K562 (cell line): ENCODE measurements around the gene PRKAA1. TPM values are rescaled to one million over a fixed set of nuclear protein-coding genes. Genes with fewer than 3 reads are reported as not detected.
A peak's percentile ranks its signal among the peaks of the same experiment; 100 is the strongest.

ENCODE experiments used
- ARID2 ChIP-seq: fragments of 450-650 bp; IDR thresholded peaks from 2 replicates; pipeline ENCODE4 v1.6.1; 2017; ENCODE audit warnings: antibody characterized with exemption, mild to moderate bottlenecking
- ASH1L ChIP-seq: fragments of 450-650 bp; IDR thresholded peaks from 2 replicates; pipeline ENCODE4 v1.6.1; 2018; ENCODE audit warnings: borderline replicate concordance, mild to moderate bottlenecking, low read depth; ENCODE audit not compliant: partially characterized antibody
- EP300 ChIP-seq: IDR thresholded peaks from 2 replicates; pipeline ENCODE4 v1.6.1; 2012; ENCODE audit warnings: low read length, improper control_type of control experiment
- ETV1 ChIP-seq: fragments of 450-650 bp; conservative IDR thresholded peaks from 2 replicates; pipeline ENCODE4 v1.6.1; 2016; ENCODE audit warnings: missing genetic modification characterization, control low read depth, low read depth, missing compliant biosample characterization
- FIP1L1 ChIP-seq: fragments of 200-400 bp; formaldehyde crosslinking; IDR thresholded peaks from 2 replicates; pipeline ENCODE4 v1.6.1; 2018; ENCODE audit warnings: mild to moderate bottlenecking, low read depth, low read length; ENCODE audit not compliant: poor library complexity, severe bottlenecking
- FOXM1 ChIP-seq, 2 experiments: fragments of 450-650 bp in 1 of 2; sonication (generic) in 1 of 2; formaldehyde crosslinking in 1 of 2; IDR thresholded peaks; 2 replicates each; pipeline versions ENCODE4 v1.6.1 to v1.9.0; 2017 to 2022; ENCODE audit warnings: low read depth in 2 of 2, mild to moderate bottlenecking in 2 of 2, missing genetic modification reagents in 1 of 2, moderate library complexity in 1 of 2
- HNRNPK ChIP-seq: fragments of 200-400 bp; formaldehyde crosslinking; IDR thresholded peaks from one replicate; pipeline ENCODE4 v1.6.1; 2018; ENCODE audit warnings: mild to moderate bottlenecking, low read depth, low read length; ENCODE audit not compliant: poor library complexity, severe bottlenecking
- HNRNPLL ChIP-seq: fragments of 200-400 bp; formaldehyde crosslinking; IDR thresholded peaks from 2 replicates; pipeline ENCODE4 v1.6.1; 2017; ENCODE audit warnings: low read length, low read depth, mild to moderate bottlenecking; ENCODE audit not compliant: poor library complexity, severe bottlenecking
- NR1H2 ChIP-seq: sonication (generic); formaldehyde crosslinking; IDR thresholded peaks from 2 replicates; pipeline ENCODE4 v1.4.0; 2020; ENCODE audit warnings: mild to moderate bottlenecking, missing genetic modification reagents
- POLR2A ChIP-seq: fragments of 450-650 bp; conservative IDR thresholded peaks from 2 replicates; pipeline ENCODE4 v1.6.1; 2016
- PYGO2 ChIP-seq: fragments of 450-650 bp; IDR thresholded peaks from 2 replicates; pipeline ENCODE4 v1.6.1; 2016; ENCODE audit warnings: mild to moderate bottlenecking, missing genetic modification characterization, moderate library complexity, missing compliant biosample characterization
- RB1 ChIP-seq: fragments of 450-650 bp; IDR thresholded peaks from 2 replicates; pipeline ENCODE4 v1.6.1; 2017; ENCODE audit warnings: low read depth, mild to moderate bottlenecking
- SETDB1 ChIP-seq: IDR thresholded peaks from one replicate; pipeline ENCODE4 v1.6.1; 2012; ENCODE audit warnings: low read length, control low read depth, inconsistent platforms
- SIN3B ChIP-seq: fragments of 450-650 bp; IDR thresholded peaks from 2 replicates; pipeline ENCODE4 v1.6.1; 2017; ENCODE audit warnings: low read depth, mild to moderate bottlenecking, moderate library complexity
- STAG1 ChIP-seq: sonication (generic); formaldehyde crosslinking; IDR thresholded peaks from 2 replicates; pipeline ENCODE4 v1.5.0; 2020; ENCODE audit warnings: missing genetic modification reagents, borderline replicate concordance
- ZNF140 ChIP-seq: fragments of 250-450 bp; sonication (Bioruptor Pico); IDR thresholded peaks from 2 replicates; pipeline ENCODE4 v1.8.0; 2021; ENCODE audit warnings: moderate library complexity, mild to moderate bottlenecking, inconsistent platforms
- ZNF197 ChIP-seq: fragments of 200-800 bp; sonication (Bioruptor generic); IDR thresholded peaks from 2 replicates; pipeline ENCODE4 v1.6.1; 2016; ENCODE audit warnings: low read depth, missing genetic modification characterization, missing compliant biosample characterization
- ZNF239 ChIP-seq: fragments of 250-450 bp; sonication (Bioruptor Pico); IDR thresholded peaks from 2 replicates; pipeline ENCODE4 v1.4.0; 2020; ENCODE audit warnings: mild to moderate bottlenecking
- ZNF431 ChIP-seq: sonication (generic); formaldehyde crosslinking; IDR thresholded peaks from 2 replicates; pipeline ENCODE4 v1.8.0; 2022; ENCODE audit warnings: mild to moderate bottlenecking, missing genetic modification reagents
- ZNF584 ChIP-seq: fragments of 200-800 bp; sonication (Bioruptor generic); IDR thresholded peaks from 2 replicates; pipeline ENCODE4 v1.6.1; 2016; ENCODE audit warnings: low read depth, mild to moderate bottlenecking, missing genetic modification characterization, missing compliant biosample characterization
- polyA plus RNA-seq, 8 experiments: library from polyadenylated mRNA; depleted of rRNA in 4 of 8; stranded (reverse) in 5 of 8; unstranded in 3 of 8; fragments of >200 nt; fragmentation: Nextera tagmentation in 2 of 8; fragmentation: Illumina TruSeq in 1 of 8; extraction: Ambion mirVana in 2 of 8; extraction: Trizol in 1 of 8; gene quantifications; 2 replicates each; pipeline versions ENCODE4 v1.2.1 to v1.2.3, GENCODE V29; 2011 to 2014; ENCODE audit warnings: inconsistent platforms in 1 of 8, missing spikeins in 1 of 8
- total RNA-seq, 7 experiments: library from RNA; depleted of rRNA in 6 of 7; stranded (reverse); fragments of >200 nt in 6 of 7; fragmentation: Illumina TruSeq in 2 of 7; extraction: Trizol in 2 of 7; gene quantifications; 2 replicates each; pipeline versions ENCODE4 v1.2.1 to v1.2.3, GENCODE V29; 2011 to 2021; ENCODE audit warnings: low replicate concordance in 1 of 7
- TF ChIP-seq, protein P1 (sequence below): fragments of 250-450 bp; sonication (Bioruptor Pico); IDR thresholded peaks from 2 replicates; pipeline ENCODE4 v1.4.0; 2020; ENCODE audit warnings: borderline replicate concordance
- TF ChIP-seq, protein P2 (sequence below), 2 experiments: fragments of 450-650 bp in 1 of 2; IDR thresholded peaks; 2 replicates each; pipeline ENCODE4 v1.6.1; 2011 to 2017; ENCODE audit warnings: low read depth in 2 of 2, antibody characterized with exemption in 1 of 2, borderline replicate concordance in 1 of 2, low read length in 1 of 2, mild to moderate bottlenecking in 1 of 2, mixed read lengths in 1 of 2; ENCODE audit not compliant: control insufficient read depth in 1 of 2

Gene PRKAA1
- total and polyA plus RNA-seq, 9 of the 15 experiments (the other 6 are each of a cell fraction or from before 2014, with no cell fraction given), result 24.5 to 84.0 (median 51.4) TPM

DNA sequence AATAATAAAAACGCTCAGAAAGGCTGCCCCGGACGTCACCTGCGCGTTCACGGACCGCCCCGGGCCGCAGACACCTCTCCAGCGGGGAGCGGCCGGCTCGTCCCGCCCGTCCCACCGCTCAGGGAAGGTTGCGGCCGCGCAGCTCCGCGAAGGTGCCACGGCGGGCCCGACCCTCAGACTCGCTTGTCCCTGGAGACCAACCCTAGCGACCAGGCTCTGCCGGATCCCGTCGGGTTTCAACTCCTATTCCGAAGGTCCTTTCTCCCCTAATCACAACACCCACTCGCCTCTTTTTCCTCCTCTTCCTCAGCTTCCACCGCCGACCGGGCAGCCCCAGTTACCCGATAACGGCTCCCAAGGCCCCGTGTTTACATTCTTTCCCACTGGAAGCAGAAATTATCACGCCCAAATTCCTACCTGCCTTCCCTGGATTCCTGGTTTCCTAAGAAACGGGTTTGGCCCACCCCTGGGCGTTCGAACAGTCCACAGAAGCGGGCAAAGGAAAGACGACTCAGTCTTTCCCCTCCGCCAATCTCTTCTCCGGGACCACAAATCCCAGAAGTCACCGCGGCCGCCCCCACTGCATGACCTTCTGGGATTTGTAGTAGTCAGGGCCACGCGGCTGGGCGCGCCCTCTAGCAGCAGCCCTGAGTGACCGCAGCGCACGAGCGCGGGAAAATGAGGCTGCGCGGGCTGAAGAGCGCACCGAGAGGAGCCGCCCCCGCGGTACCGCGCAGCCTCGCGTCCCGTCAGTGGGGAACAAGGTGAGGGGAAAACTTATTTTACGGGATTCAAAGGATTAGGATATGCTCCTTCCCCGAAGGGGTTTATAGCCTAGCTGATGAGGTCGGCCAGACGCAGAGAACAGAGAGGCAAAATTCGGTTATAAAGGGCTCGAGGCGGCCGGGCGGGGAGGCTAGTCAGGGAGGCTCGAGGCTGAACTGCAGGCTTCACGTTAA is 42.5 kb downstream of the PRKAA1 start, which contains the start of gene TTC33 (continued):
- no peak for TF ChIP-seq ARID2
- TF ChIP-seq ETV1 (tag), result 0 out of 2 replicates have a peak, but pooled peaks have one; percentile 7
- peak; percentile 35; the same call in 1 of the 2 replicates for TF ChIP-seq FOXM1 (IDR thresholded peaks at IDR 0.05; ENCODE audit: low read depth)
- no peak for TF ChIP-seq FOXM1 (CRISPR knock-in tag; IDR thresholded peaks at IDR 0.05; ENCODE audit: low read depth)
- TF ChIP-seq, protein P1, sequence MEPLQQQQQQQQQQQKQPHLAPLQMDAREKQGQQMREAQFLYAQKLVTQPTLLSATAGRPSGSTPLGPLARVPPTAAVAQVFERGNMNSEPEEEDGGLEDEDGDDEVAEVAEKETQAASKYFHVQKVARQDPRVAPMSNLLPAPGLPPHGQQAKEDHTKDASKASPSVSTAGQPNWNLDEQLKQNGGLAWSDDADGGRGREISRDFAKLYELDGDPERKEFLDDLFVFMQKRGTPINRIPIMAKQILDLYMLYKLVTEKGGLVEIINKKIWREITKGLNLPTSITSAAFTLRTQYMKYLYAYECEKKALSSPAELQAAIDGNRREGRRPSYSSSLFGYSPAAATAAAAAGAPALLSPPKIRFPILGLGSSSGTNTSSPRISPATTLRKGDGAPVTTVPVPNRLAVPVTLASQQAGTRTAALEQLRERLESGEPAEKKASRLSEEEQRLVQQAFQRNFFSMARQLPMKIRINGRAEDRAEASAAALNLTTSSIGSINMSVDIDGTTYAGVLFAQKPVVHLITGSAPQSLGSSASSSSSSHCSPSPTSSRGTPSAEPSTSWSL (CRISPR knock-in tag), result no peak
- TF ChIP-seq ZNF239 (CRISPR knock-in tag), result peak; percentile 31; the same call in 1 of the 2 replicates
- TF ChIP-seq HNRNPLL, result no peak
- no peak for TF ChIP-seq ASH1L
- TF ChIP-seq STAG1, result peak; percentile 26; the same call in 1 of the 2 replicates
- peak; percentile 30; the same call in 1 of the 2 replicates for TF ChIP-seq EP300
- TF ChIP-seq FIP1L1, result no peak
- TF ChIP-seq, protein P2, sequence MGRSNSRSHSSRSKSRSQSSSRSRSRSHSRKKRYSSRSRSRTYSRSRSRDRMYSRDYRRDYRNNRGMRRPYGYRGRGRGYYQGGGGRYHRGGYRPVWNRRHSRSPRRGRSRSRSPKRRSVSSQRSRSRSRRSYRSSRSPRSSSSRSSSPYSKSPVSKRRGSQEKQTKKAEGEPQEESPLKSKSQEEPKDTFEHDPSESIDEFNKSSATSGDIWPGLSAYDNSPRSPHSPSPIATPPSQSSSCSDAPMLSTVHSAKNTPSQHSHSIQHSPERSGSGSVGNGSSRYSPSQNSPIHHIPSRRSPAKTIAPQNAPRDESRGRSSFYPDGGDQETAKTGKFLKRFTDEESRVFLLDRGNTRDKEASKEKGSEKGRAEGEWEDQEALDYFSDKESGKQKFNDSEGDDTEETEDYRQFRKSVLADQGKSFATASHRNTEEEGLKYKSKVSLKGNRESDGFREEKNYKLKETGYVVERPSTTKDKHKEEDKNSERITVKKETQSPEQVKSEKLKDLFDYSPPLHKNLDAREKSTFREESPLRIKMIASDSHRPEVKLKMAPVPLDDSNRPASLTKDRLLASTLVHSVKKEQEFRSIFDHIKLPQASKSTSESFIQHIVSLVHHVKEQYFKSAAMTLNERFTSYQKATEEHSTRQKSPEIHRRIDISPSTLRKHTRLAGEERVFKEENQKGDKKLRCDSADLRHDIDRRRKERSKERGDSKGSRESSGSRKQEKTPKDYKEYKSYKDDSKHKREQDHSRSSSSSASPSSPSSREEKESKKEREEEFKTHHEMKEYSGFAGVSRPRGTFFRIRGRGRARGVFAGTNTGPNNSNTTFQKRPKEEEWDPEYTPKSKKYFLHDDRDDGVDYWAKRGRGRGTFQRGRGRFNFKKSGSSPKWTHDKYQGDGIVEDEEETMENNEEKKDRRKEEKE (IDR thresholded peaks at IDR 0.05; ENCODE audit: borderline replicate concordance in 1 of 2, control insufficient read depth in 1 of 2, low read depth in 2 of 2, low read length in 1 of 2), result 0 out of 4 replicates have a peak, but pooled peaks of 1 of the 2 experiments have one; percentile 76
- TF ChIP-seq SIN3B, result no peak
- no peak for TF ChIP-seq PYGO2
- TF ChIP-seq ZNF431 (CRISPR knock-in tag), result peak; percentile 75; the same call in 1 of the 2 replicates
- TF ChIP-seq ZNF197 (CRISPR knock-in tag), result peak; percentile 87; the same call in 1 of the 2 replicates
- TF ChIP-seq NR1H2 (CRISPR knock-in tag), result peak; percentile 29; the same call in 1 of the 2 replicates
- peak; percentile 52 for TF ChIP-seq SETDB1
- TF ChIP-seq HNRNPK, result no peak
- TF ChIP-seq RB1, result peak; percentile 100
- TF ChIP-seq ZNF140, result no peak
- peak; percentile 89 for TF ChIP-seq ZNF584
- peak; percentile 72 for TF ChIP-seq POLR2A
